CD14-positive monocyte (primary cell): Measurements from ENCODE around the gene PDXP. TPM values are rescaled to one million over a fixed set of nuclear protein-coding genes. Genes with fewer than 3 reads are reported as not detected.

Source experiments
- DNase-seq, 3 donors: peaks; one replicate each; pipeline ENCODE4 v3.0.0-alpha.2; 2011 to 2022
- H2AFZ ChIP-seq: 2 replicates; pipeline ENCODE4 v1.6.0; 2012; ENCODE audit warnings: mild to moderate bottlenecking, low read depth, low read length, inconsistent platforms; ENCODE audit not compliant: insufficient read depth, poor library complexity, severe bottlenecking
- H3K27ac ChIP-seq, 2 donors: 1 replicate in 1 of 2; 2 replicates in 1 of 2; pipeline ENCODE4 v1.5.1; 2012 to 2013; ENCODE audit warnings: low read length in 2 of 2, control low read depth in 1 of 2, inconsistent platforms in 1 of 2, low read depth in 1 of 2, mild to moderate bottlenecking in 1 of 2
- H3K27me3 ChIP-seq, 2 donors: one replicate each; pipeline versions ENCODE4 v1.6.0 to v1.6.1; 2011 to 2013; ENCODE audit warnings: low read length in 2 of 2; ENCODE audit not compliant: control insufficient read depth in 2 of 2, insufficient read depth in 2 of 2
- H3K36me3 ChIP-seq, 2 donors: replicated peaks in 1 of 2; 1 replicate in 1 of 2; 2 replicates in 1 of 2; pipeline versions ENCODE4 v1.5.1 to v1.6.1; 2012 to 2013; ENCODE audit warnings: low read length in 2 of 2, control low read depth in 1 of 2, inconsistent platforms in 1 of 2, mild to moderate bottlenecking in 1 of 2; ENCODE audit not compliant: insufficient read depth in 2 of 2, control insufficient read depth in 1 of 2
- H3K4me1 ChIP-seq, 2 donors: 1 replicate in 1 of 2; 2 replicates in 1 of 2; pipeline versions ENCODE4 v1.5.1 to v1.6.1; 2012 to 2013; ENCODE audit warnings: low read length in 2 of 2, control low read depth in 1 of 2, inconsistent platforms in 1 of 2, mild to moderate bottlenecking in 1 of 2, moderate library complexity in 1 of 2; ENCODE audit not compliant: insufficient read depth in 2 of 2, control insufficient read depth in 1 of 2
- H3K4me2 ChIP-seq: replicated peaks from 2 replicates; pipeline ENCODE3; 2012; ENCODE audit warnings: low read length, moderate library complexity, mild to moderate bottlenecking; ENCODE audit not compliant: poor library complexity, severe bottlenecking; ENCODE audit errors: extremely low read depth
- H3K4me3 ChIP-seq, 3 experiments: fragments of 200-600 bp in 1 of 3; sonication (generic) in 1 of 3; replicated peaks in 1 of 3; 1 replicate in 2 of 3; 2 replicates in 1 of 3; pipeline ENCODE4 v1.5.1; 2011 to 2013; ENCODE audit warnings: low read length in 3 of 3, mild to moderate bottlenecking in 3 of 3, control low read depth in 2 of 3, low read depth in 2 of 3, inconsistent platforms in 1 of 3, moderate library complexity in 1 of 3
- H3K79me2 ChIP-seq: 2 replicates; pipeline ENCODE4 v1.6.0; 2012; ENCODE audit warnings: mild to moderate bottlenecking, control low read depth, inconsistent platforms, low read length, moderate library complexity; ENCODE audit not compliant: insufficient read depth
- H3K9ac ChIP-seq: 2 replicates; pipeline ENCODE4 v1.6.0; 2017; ENCODE audit warnings: low read length, mild to moderate bottlenecking; ENCODE audit not compliant: insufficient read depth, poor library complexity, severe bottlenecking
- H3K9me3 ChIP-seq, 2 donors: replicated peaks in 1 of 2; 1 replicate in 1 of 2; 2 replicates in 1 of 2; pipeline versions ENCODE4 v1.5.1 to v1.6.1; 2012 to 2013; ENCODE audit warnings: low read length in 2 of 2, control low read depth in 1 of 2; ENCODE audit not compliant: control insufficient read depth in 1 of 2, insufficient read depth in 1 of 2
- H4K20me1 ChIP-seq: 2 replicates; pipeline ENCODE4 v1.6.0; 2012; ENCODE audit warnings: mild to moderate bottlenecking, low read length, control low read depth, moderate library complexity; ENCODE audit not compliant: insufficient read depth
- H3K27ac Mint-ChIP-seq, 7 donors: one replicate each; pipeline ENCODE4 v1.8.0; 2020; ENCODE audit warnings: mild to moderate bottlenecking in 7 of 7, mixed read lengths in 7 of 7, moderate library complexity in 6 of 7, inconsistent platforms in 2 of 7
- H3K27me3 Mint-ChIP-seq, 3 donors: one replicate each; pipeline ENCODE4 v1.8.0; 2021 to 2022; ENCODE audit warnings: low read depth in 3 of 3, mild to moderate bottlenecking in 3 of 3, mixed read lengths in 3 of 3, moderate library complexity in 3 of 3, inconsistent platforms in 1 of 3
- H3K36me3 Mint-ChIP-seq, 2 donors: one replicate each; pipeline ENCODE4 v1.8.0; 2020; ENCODE audit warnings: mixed read lengths in 2 of 2, inconsistent platforms in 1 of 2, mild to moderate bottlenecking in 1 of 2
- H3K4me1 Mint-ChIP-seq: one replicate; pipeline ENCODE4 v1.8.0; 2020; ENCODE audit warnings: mild to moderate bottlenecking, mixed read lengths
- H3K4me3 Mint-ChIP-seq, 2 donors: one replicate each; pipeline ENCODE4 v1.8.0; 2020; ENCODE audit warnings: mild to moderate bottlenecking in 2 of 2, mixed read lengths in 2 of 2, moderate library complexity in 1 of 2
- H3K9me3 Mint-ChIP-seq, 7 donors: one replicate each; pipeline ENCODE4 v1.8.0; 2020 to 2022; ENCODE audit warnings: mixed read lengths in 7 of 7, mild to moderate bottlenecking in 6 of 7, moderate library complexity in 6 of 7, inconsistent platforms in 2 of 7
- CTCF ChIP-seq: fragments of 200-600 bp; IDR thresholded peaks from one replicate; pipeline ENCODE4 v1.8.0; 2022; ENCODE audit warnings: antibody characterized with exemption, mild to moderate bottlenecking
- WGBS: methylation state at CpG from one replicate; pipeline ENCODE4 v1.1.5; 2013; ENCODE audit warnings: missing lambda C conversion rate; ENCODE audit not compliant: insufficient coverage; 5-methylcytosine and 5-hydroxymethylcytosine counted together
- intact Hi-C, 2 donors: fragments of 100-400 bp; cut with micrococcal nuclease; formaldehyde crosslinking; loops; one replicate each; pipeline versions ENCODE4 v1.15.0 to v1.15.1; 2023
- polyA plus RNA-seq, 3 donors: library from polyadenylated mRNA; depleted of rRNA in 1 of 3; unstranded in 2 of 3; stranded (reverse) in 1 of 3; fragments of 300-500 nt in 2 of 3; fragments of >200 nt in 1 of 3; fragmentation: Illumina TruSeq in 2 of 3; gene quantifications; 1 replicate in 2 of 3; 2 replicates in 1 of 3; pipeline ENCODE4 v1.2.3, GENCODE V29; 2012 to 2021

PDXP gene
- polyA plus RNA-seq, 3 donors = 1.0 to 4.7 (median 4.3) TPM

GRCh38 chr22:37639070-37639760, 19.3 kb upstream of the PDXP start, which contains the start of gene SH3BP1:
TSS of gene SH3BP1 (plus strand) at chr22:37639669. CDS start at chr22:37639788, 119 bp downstream.
- no peak for DNase-seq

More at GRCh38 chr22:37639070-37639760, 19.3 kb upstream of the PDXP start, which contains the start of gene SH3BP1:
- H3K4me1 Mint-ChIP-seq = peaks cover 80% of the 10 kb centered on the region
- peaks cover 0 to 2% (median 0%) of the 10 kb centered on the region in 3 donors for H3K27me3 Mint-ChIP-seq
- Histone ChIP-seq H3K79me2 (peaks cover 89% of the 10 kb centered on the region), H3K9me3 (no peaks in the 10 kb centered on the region), H4K20me1 (peaks cover 39% of the 10 kb centered on the region), H2AFZ (peak within 1 kb of the TSS; percentile 78), H3K4me1 (peaks cover 82 to 88% of the 10 kb centered on the region in 2 donors), H3K4me3 (peak within 1 kb of the TSS; percentile 90 to 99 (median 98)), H3K27ac (peak within 1 kb of the TSS; percentile 68 to 88), H3K4me2 (peak within 1 kb of the TSS; percentile 96), H3K36me3 (peaks cover 28 to 31% of the 10 kb centered on the region in 2 donors), H3K27me3 (no peaks in the 10 kb centered on the region), H3K9ac (peak within 1 kb of the TSS; percentile 83)
- H3K9me3 Mint-ChIP-seq = peaks cover 0 to 3% (median 0%) of the 10 kb centered on the region in 7 donors
- intact Hi-C loops = no loop called here
- 4% methylated on average over 48 of the region's 57 CpGs for WGBS
- peak within 1 kb of the TSS; percentile 99 to 100 for H3K4me3 Mint-ChIP-seq
- peaks cover 21 to 31% of the 10 kb centered on the region in 2 donors for H3K36me3 Mint-ChIP-seq
- peak within 1 kb of the TSS; percentile 92 to 97 (median 95) for H3K27ac Mint-ChIP-seq
- TF ChIP-seq CTCF = no peak
